H1 (cell line): ENCODE data around the gene CPNE8. TPM values are rescaled to one million over a fixed set of nuclear protein-coding genes. Genes with fewer than 3 reads are reported as not detected.

ENCODE experiments used
- CTCF ChIA-PET: fragments of 300-600 bp; sonication (Branson Sonifier 250); formaldehyde crosslinking; loops from one replicate; lab custom pipeline; 2021; ENCODE audit not compliant: partially characterized antibody; lab: Charles Lee
- POLR2A ChIA-PET: fragments of 300-600 bp; sonication (Branson Sonifier 250); formaldehyde crosslinking; loops from one replicate; lab custom pipeline; 2021; ENCODE audit warnings: inconsistent platforms; ENCODE audit not compliant: partially characterized antibody; lab: Charles Lee
- DNase-seq, 2 experiments: peaks; one replicate each; pipeline versions ENCODE4 v3.0.0 to v3.0.0-alpha.2; 2010 to 2022; ENCODE audit warnings: low spot score in 2 of 2, low read depth in 1 of 2, mixed read lengths in 1 of 2
- FAIRE-seq: peaks from 2 replicates; lab custom pipeline; 2011; peaks lifted over from hg19 to GRCh38; lab: Jason Lieb, UNC
- H2AFZ ChIP-seq: 2 replicates; pipeline ENCODE4 v1.8.1; 2012; ENCODE audit warnings: low read length, inconsistent platforms
- H2AK5ac ChIP-seq: 2 replicates; pipeline ENCODE4 v1.6.1; 2013; ENCODE audit warnings: low read depth, low read length
- H2BK120ac ChIP-seq: replicated peaks from 2 replicates; pipeline ENCODE3; 2013; ENCODE audit warnings: low read depth, low read length, inconsistent platforms
- H2BK12ac ChIP-seq: 2 replicates; pipeline ENCODE4 v1.6.1; 2013; ENCODE audit warnings: low read depth, low read length
- H2BK15ac ChIP-seq: 2 replicates; pipeline ENCODE4 v1.6.1; 2013; ENCODE audit warnings: low read length
- H2BK20ac ChIP-seq: 2 replicates; pipeline ENCODE4 v1.6.1; 2013; ENCODE audit warnings: low read length
- H2BK5ac ChIP-seq: 2 replicates; pipeline ENCODE4 v1.6.1; 2013; ENCODE audit warnings: low read depth, low read length
- H3K14ac ChIP-seq: 2 replicates; pipeline ENCODE4 v1.6.1; 2013; ENCODE audit warnings: inconsistent platforms; ENCODE audit not compliant: insufficient read length
- H3K18ac ChIP-seq: 2 replicates; pipeline ENCODE4 v1.6.1; 2013; ENCODE audit warnings: low read length; ENCODE audit errors: extremely low read depth
- H3K23ac ChIP-seq: 2 replicates; pipeline ENCODE4 v1.6.1; 2013; ENCODE audit warnings: inconsistent platforms; ENCODE audit not compliant: insufficient read length
- H3K23me2 ChIP-seq: 2 replicates; pipeline ENCODE4 v1.6.1; 2013; ENCODE audit warnings: low read depth, low read length
- H3K27ac ChIP-seq: 2 replicates; pipeline ENCODE4 v1.6.1; 2011; ENCODE audit warnings: low read depth, low read length, inconsistent platforms
- H3K27me3 ChIP-seq, 4 experiments: replicated peaks in 1 of 4; 1 replicate in 1 of 4; 2 replicates in 3 of 4; pipeline versions ENCODE4 v1.6.1 to v1.8.1; 2011 to 2013; ENCODE audit warnings: low read length in 3 of 4, mild to moderate bottlenecking in 3 of 4, inconsistent platforms in 2 of 4, mixed read lengths in 2 of 4, moderate library complexity in 1 of 4; ENCODE audit not compliant: control insufficient read depth in 3 of 4, insufficient read depth in 3 of 4; ENCODE audit errors: extremely low read depth in 1 of 4
- H3K36me3 ChIP-seq, 4 experiments: 2 replicates each; pipeline versions ENCODE4 v1.6.1 to v1.8.1; 2011 to 2013; ENCODE audit warnings: mild to moderate bottlenecking in 4 of 4, low read length in 3 of 4, moderate library complexity in 2 of 4, control low read depth in 1 of 4, inconsistent platforms in 1 of 4; ENCODE audit not compliant: insufficient read depth in 4 of 4, control insufficient read depth in 2 of 4
- H3K4ac ChIP-seq: replicated peaks from 2 replicates; pipeline ENCODE3; 2013; ENCODE audit warnings: low read length, low read depth, mixed read lengths, inconsistent platforms; ENCODE audit not compliant: insufficient read length
- H3K4me1 ChIP-seq, 4 experiments: replicated peaks in 1 of 4; 1 replicate in 1 of 4; 2 replicates in 3 of 4; pipeline versions ENCODE4 v1.6.1 to v1.8.1; 2011 to 2013; ENCODE audit warnings: low read length in 3 of 4, inconsistent platforms in 2 of 4, mixed read lengths in 1 of 4; ENCODE audit not compliant: insufficient read depth in 4 of 4, control insufficient read depth in 3 of 4
- H3K4me2 ChIP-seq, 2 experiments: 2 replicates each; pipeline versions ENCODE4 v1.6.1 to v1.8.1; 2011 to 2013; ENCODE audit warnings: low read depth in 2 of 2, low read length in 2 of 2, control low read depth in 1 of 2, inconsistent platforms in 1 of 2, mild to moderate bottlenecking in 1 of 2; ENCODE audit not compliant: insufficient read depth in 1 of 2
- H3K4me3 ChIP-seq, 4 experiments: fragments of 200-600, 300-600 bp in 1 of 4; sonication (generic), shearing (Covaris generic), sonication (Bioruptor Twin) in 1 of 4; 2 replicates each; pipeline versions ENCODE4 v1.5.1 to v1.8.1; 2011 to 2016; ENCODE audit warnings: low read length in 4 of 4, low read depth in 3 of 4, control low read depth in 2 of 4, inconsistent platforms in 2 of 4, mild to moderate bottlenecking in 2 of 4, mixed read lengths in 1 of 4, moderate library complexity in 1 of 4; ENCODE audit not compliant: insufficient read depth in 2 of 4; ENCODE audit errors: extremely low read depth in 1 of 4
- H3K56ac ChIP-seq: replicated peaks from 2 replicates; pipeline ENCODE3; 2013; ENCODE audit warnings: low read depth, mild to moderate bottlenecking, mixed read lengths, low read length, inconsistent platforms; ENCODE audit not compliant: insufficient read length
- H3K79me1 ChIP-seq: 2 replicates; pipeline ENCODE4 v1.6.1; 2013; ENCODE audit warnings: low read depth, low read length, control low read depth
- H3K79me2 ChIP-seq, 2 experiments: 2 replicates each; pipeline versions ENCODE4 v1.6.1 to v1.8.1; 2012 to 2013; ENCODE audit warnings: low read length in 2 of 2, mild to moderate bottlenecking in 2 of 2, inconsistent platforms in 1 of 2; ENCODE audit not compliant: insufficient read depth in 2 of 2, control insufficient read depth in 1 of 2
- H3K9ac ChIP-seq, 4 experiments: replicated peaks in 1 of 4; 1 replicate in 1 of 4; 2 replicates in 3 of 4; pipeline versions ENCODE4 v1.6.1 to v1.8.1; 2011 to 2013; ENCODE audit warnings: low read depth in 3 of 4, low read length in 3 of 4, control low read depth in 2 of 4, mild to moderate bottlenecking in 2 of 4, moderate library complexity in 2 of 4, inconsistent platforms in 1 of 4; ENCODE audit errors: extremely low read depth in 1 of 4
- H3K9me3 ChIP-seq, 2 experiments: 2 replicates each; pipeline versions ENCODE4 v1.6.1 to v1.8.1; 2012 to 2013; ENCODE audit warnings: mild to moderate bottlenecking in 2 of 2, moderate library complexity in 2 of 2, control low read depth in 1 of 2, inconsistent platforms in 1 of 2, low read depth in 1 of 2, low read length in 1 of 2, mixed read lengths in 1 of 2; ENCODE audit not compliant: insufficient read depth in 2 of 2
- H4K20me1 ChIP-seq, 2 experiments: replicated peaks in 1 of 2; 2 replicates each; pipeline versions ENCODE3 to v1.8.1; 2011 to 2013; ENCODE audit warnings: inconsistent platforms in 2 of 2, low read length in 2 of 2, mild to moderate bottlenecking in 1 of 2; ENCODE audit not compliant: insufficient read depth in 2 of 2, control insufficient read depth in 1 of 2
- H4K5ac ChIP-seq: 2 replicates; pipeline ENCODE4 v1.6.1; 2013; ENCODE audit warnings: low read length, low read depth, mixed read lengths, inconsistent platforms; ENCODE audit not compliant: insufficient read length
- H4K8ac ChIP-seq: 2 replicates; pipeline ENCODE4 v1.8.0; 2013; ENCODE audit warnings: mild to moderate bottlenecking, moderate library complexity, low read length, inconsistent platforms; ENCODE audit not compliant: insufficient read depth; ENCODE audit errors: extremely low read depth
- H4K91ac ChIP-seq: replicated peaks from 2 replicates; pipeline ENCODE3; 2013; ENCODE audit warnings: low read length, mixed read lengths, inconsistent platforms; ENCODE audit not compliant: insufficient read length
- ATF3 ChIP-seq: IDR thresholded peaks from 2 replicates; pipeline ENCODE4 v1.6.1; 2011; ENCODE audit warnings: low read depth, mild to moderate bottlenecking, low read length; ENCODE audit not compliant: insufficient read depth
- EZH2 ChIP-seq: fragments of 200-600 bp; sonication (generic); IDR thresholded peaks from 2 replicates; pipeline ENCODE4 v1.7.1; 2012; ENCODE audit warnings: low read depth, mild to moderate bottlenecking, moderate library complexity, low read length, inconsistent platforms; ENCODE audit not compliant: severe bottlenecking
- RAD21 ChIP-seq, 2 experiments: IDR thresholded peaks in 1 of 2; conservative IDR thresholded peaks in 1 of 2; 2 replicates each; pipeline ENCODE4 v1.6.1; 2011; ENCODE audit warnings: low read depth in 2 of 2, low read length in 2 of 2, improper control_type of control experiment in 1 of 2, inconsistent platforms in 1 of 2, mild to moderate bottlenecking in 1 of 2, moderate library complexity in 1 of 2
- SIX5 ChIP-seq: IDR thresholded peaks from 2 replicates; pipeline ENCODE4 v1.6.1; 2011; ENCODE audit warnings: mild to moderate bottlenecking, low read depth, low read length
- SRF ChIP-seq: IDR thresholded peaks from 2 replicates; pipeline ENCODE4 v1.6.1; 2011; ENCODE audit warnings: mild to moderate bottlenecking, low read depth, low read length, moderate library complexity
- TAF1 ChIP-seq: IDR thresholded peaks from 2 replicates; pipeline ENCODE4 v1.6.1; 2011; ENCODE audit warnings: mild to moderate bottlenecking, low read depth, low read length
- ZNF274 ChIP-seq: IDR thresholded peaks from 2 replicates; pipeline ENCODE4 v1.7.0; 2012; ENCODE audit warnings: low read length, borderline replicate concordance; ENCODE audit errors: extremely low read depth
- polyA plus RNA-seq, 7 experiments: library from polyadenylated mRNA; depleted of rRNA in 3 of 7; stranded (reverse) in 5 of 7; unstranded in 2 of 7; fragments of >200 nt in 5 of 7; fragments of 200-250 nt in 2 of 7; gene quantifications; 1 replicate in 5 of 7; 2 replicates in 1 of 7; 4 replicates in 1 of 7; pipeline versions ENCODE4 v1.2.1 to v1.2.3, GENCODE V29; 2011 to 2013; ENCODE audit warnings: missing spikeins in 2 of 7, mixed read lengths in 2 of 7
- total RNA-seq: library from RNA; stranded (reverse); fragmentation: NEBNext Ultra II Directional; extraction: Animal tissue kit (Norgen Biotek cat#: 25700); gene quantifications from 2 replicates; pipeline ENCODE4 v1.2.1, GENCODE V29; 2021
- TF ChIP-seq, protein P1 (sequence below), 3 experiments: IDR thresholded peaks; 1 replicate in 2 of 3; 2 replicates in 1 of 3; pipeline versions ENCODE4 v1.5.1 to v1.6.1; 2011; ENCODE audit warnings: low read length in 3 of 3, mild to moderate bottlenecking in 3 of 3, inconsistent platforms in 2 of 3, low read depth in 1 of 3, moderate library complexity in 1 of 3; ENCODE audit not compliant: insufficient read depth in 1 of 3; ENCODE audit errors: control extremely low read depth in 1 of 3

The CPNE8 gene
- total and polyA plus RNA-seq, 2 of the 8 experiments (the other 6 are each of a cell fraction or from before 2014, with no cell fraction given) = 2.5 to 6.8 TPM

- no peak for TF ChIP-seq ATF3
- no peak for TF ChIP-seq ZNF274
- no peak for TF ChIP-seq EZH2
- no peak for TF ChIP-seq TAF1
- TF ChIP-seq SIX5 = no peak
- TF ChIP-seq, protein P1, sequence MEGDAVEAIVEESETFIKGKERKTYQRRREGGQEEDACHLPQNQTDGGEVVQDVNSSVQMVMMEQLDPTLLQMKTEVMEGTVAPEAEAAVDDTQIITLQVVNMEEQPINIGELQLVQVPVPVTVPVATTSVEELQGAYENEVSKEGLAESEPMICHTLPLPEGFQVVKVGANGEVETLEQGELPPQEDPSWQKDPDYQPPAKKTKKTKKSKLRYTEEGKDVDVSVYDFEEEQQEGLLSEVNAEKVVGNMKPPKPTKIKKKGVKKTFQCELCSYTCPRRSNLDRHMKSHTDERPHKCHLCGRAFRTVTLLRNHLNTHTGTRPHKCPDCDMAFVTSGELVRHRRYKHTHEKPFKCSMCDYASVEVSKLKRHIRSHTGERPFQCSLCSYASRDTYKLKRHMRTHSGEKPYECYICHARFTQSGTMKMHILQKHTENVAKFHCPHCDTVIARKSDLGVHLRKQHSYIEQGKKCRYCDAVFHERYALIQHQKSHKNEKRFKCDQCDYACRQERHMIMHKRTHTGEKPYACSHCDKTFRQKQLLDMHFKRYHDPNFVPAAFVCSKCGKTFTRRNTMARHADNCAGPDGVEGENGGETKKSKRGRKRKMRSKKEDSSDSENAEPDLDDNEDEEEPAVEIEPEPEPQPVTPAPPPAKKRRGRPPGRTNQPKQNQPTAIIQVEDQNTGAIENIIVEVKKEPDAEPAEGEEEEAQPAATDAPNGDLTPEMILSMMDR (IDR thresholded peaks at IDR 0.05; ENCODE audit: control extremely low read depth in 1 of 3, insufficient read depth in 1 of 3, low read depth in 1 of 3, low read length in 3 of 3) = peak in 2 of 3 experiments; percentile 46 to 67; a peak in 3 of 4 replicates
- TF ChIP-seq SRF = no peak
- TF ChIP-seq RAD21 (IDR thresholded peaks at IDR 0.05 in 1 of 2, conservative IDR thresholded peaks at IDR 0.05 in 1 of 2; ENCODE audit: low read depth in 2 of 2, low read length in 2 of 2) = peak; percentile 62 to 65
- H3K36me3 ChIP-seq = no peaks in the 10 kb centered on the region
- no peak overlapping the region for H2AK5ac ChIP-seq
- no peaks in the 10 kb centered on the region for H3K27me3 ChIP-seq
- H3K4me3 ChIP-seq = no peak overlapping the region
- ChIA-PET POLR2A (no interaction called here), CTCF (interaction anchor here (0.6 to 2.1 kb wide), 14 partner anchors 8 to 441 kb away, joined by 3 to 7 read pairs (median 3); no protein-coding TSS in a partner anchor)
- no peak overlapping the region for H4K91ac ChIP-seq
- no peak overlapping the region for H2BK12ac ChIP-seq
- H3K9me3 ChIP-seq = no peaks in the 10 kb centered on the region
- H3K9ac ChIP-seq = no peak overlapping the region
- H3K27ac ChIP-seq = no peak overlapping the region
- H3K4me1 ChIP-seq = no peaks in the 10 kb centered on the region
- no peak overlapping the region for H3K4me2 ChIP-seq
- no peak overlapping the region for H3K23ac ChIP-seq
- no peak overlapping the region for H4K8ac ChIP-seq
- no peak overlapping the region for H2BK5ac ChIP-seq
- H2AFZ ChIP-seq = no peak overlapping the region
- H3K56ac ChIP-seq = no peak overlapping the region
- FAIRE-seq (peak; percentile 66), DNase-seq (no peak)
- H3K14ac ChIP-seq = no peak overlapping the region
- H3K23me2 ChIP-seq = no peaks in the 10 kb centered on the region
- no peak overlapping the region for H3K18ac ChIP-seq
- no peaks in the 10 kb centered on the region for H3K79me2 ChIP-seq
- H4K20me1 ChIP-seq = no peaks in the 10 kb centered on the region
- H3K79me1 ChIP-seq = no peaks in the 10 kb centered on the region
- no peak overlapping the region for H2BK120ac ChIP-seq
- no peak overlapping the region for H4K5ac ChIP-seq
- H2BK15ac ChIP-seq = no peak overlapping the region
- no peak overlapping the region for H3K4ac ChIP-seq
- no peak overlapping the region for H2BK20ac ChIP-seq
Observed at GRCh38 chr12:38664661-38665269, 240.6 kb downstream of the CPNE8 start.
